Gastroesophageal sphincter (tissue), 3 donors: ENCODE results near the gene BRS3.

ENCODE experiments used
- CTCF ChIP-seq, 4 experiments: fragments of 200-600 bp in 2 of 4; fragments of 450-650 bp in 2 of 4; sonication (generic) in 1 of 4; IDR thresholded peaks; one replicate each; pipeline ENCODE4 v1.5.1; 2017 to 2019; ENCODE audit warnings: antibody characterized with exemption in 4 of 4, mild to moderate bottlenecking in 2 of 4, moderate library complexity in 2 of 4
- POLR2A ChIP-seq, 2 donors: fragments of 450-650 bp; IDR thresholded peaks; one replicate each; pipeline ENCODE4 v1.6.1; 2017; ENCODE audit warnings: antibody characterized with exemption in 2 of 2, mild to moderate bottlenecking in 2 of 2, moderate library complexity in 1 of 2
- POLR2AphosphoS5 ChIP-seq: sonication (generic); formaldehyde crosslinking; IDR thresholded peaks from one replicate; pipeline ENCODE4 v1.6.1; 2017; ENCODE audit warnings: antibody characterized with exemption

- TF ChIP-seq POLR2A (IDR thresholded peaks at IDR 0.05): no peak
- no peak for TF ChIP-seq POLR2AphosphoS5
- TF ChIP-seq CTCF (IDR thresholded peaks at IDR 0.05): no peak
These were observed 30.3 kb upstream of the BRS3 start for GRCh38 chrX:136457303-136457917.
